CD14-positive monocyte (primary cell): Measurements from ENCODE around the gene IRAK3. TPM values are rescaled to one million over a fixed set of nuclear protein-coding genes. Genes with fewer than 3 reads are reported as not detected.

Source experiments
- DNase-seq, 3 donors: peaks; one replicate each; pipeline ENCODE4 v3.0.0-alpha.2; 2011 to 2022
- H2AFZ ChIP-seq: 2 replicates; pipeline ENCODE4 v1.6.0; 2012; ENCODE audit warnings: mild to moderate bottlenecking, low read depth, low read length, inconsistent platforms; ENCODE audit not compliant: insufficient read depth, poor library complexity, severe bottlenecking
- H3K27ac ChIP-seq, 2 donors: 1 replicate in 1 of 2; 2 replicates in 1 of 2; pipeline ENCODE4 v1.5.1; 2012 to 2013; ENCODE audit warnings: low read length in 2 of 2, control low read depth in 1 of 2, inconsistent platforms in 1 of 2, low read depth in 1 of 2, mild to moderate bottlenecking in 1 of 2
- H3K27me3 ChIP-seq, 2 donors: one replicate each; pipeline versions ENCODE4 v1.6.0 to v1.6.1; 2011 to 2013; ENCODE audit warnings: low read length in 2 of 2; ENCODE audit not compliant: control insufficient read depth in 2 of 2, insufficient read depth in 2 of 2
- H3K36me3 ChIP-seq, 2 donors: replicated peaks in 1 of 2; 1 replicate in 1 of 2; 2 replicates in 1 of 2; pipeline versions ENCODE4 v1.5.1 to v1.6.1; 2012 to 2013; ENCODE audit warnings: low read length in 2 of 2, control low read depth in 1 of 2, inconsistent platforms in 1 of 2, mild to moderate bottlenecking in 1 of 2; ENCODE audit not compliant: insufficient read depth in 2 of 2, control insufficient read depth in 1 of 2
- H3K4me1 ChIP-seq, 2 donors: 1 replicate in 1 of 2; 2 replicates in 1 of 2; pipeline versions ENCODE4 v1.5.1 to v1.6.1; 2012 to 2013; ENCODE audit warnings: low read length in 2 of 2, control low read depth in 1 of 2, inconsistent platforms in 1 of 2, mild to moderate bottlenecking in 1 of 2, moderate library complexity in 1 of 2; ENCODE audit not compliant: insufficient read depth in 2 of 2, control insufficient read depth in 1 of 2
- H3K4me2 ChIP-seq: replicated peaks from 2 replicates; pipeline ENCODE3; 2012; ENCODE audit warnings: low read length, moderate library complexity, mild to moderate bottlenecking; ENCODE audit not compliant: poor library complexity, severe bottlenecking; ENCODE audit errors: extremely low read depth
- H3K4me3 ChIP-seq, 3 experiments: fragments of 200-600 bp in 1 of 3; sonication (generic) in 1 of 3; replicated peaks in 1 of 3; 1 replicate in 2 of 3; 2 replicates in 1 of 3; pipeline ENCODE4 v1.5.1; 2011 to 2013; ENCODE audit warnings: low read length in 3 of 3, mild to moderate bottlenecking in 3 of 3, control low read depth in 2 of 3, low read depth in 2 of 3, inconsistent platforms in 1 of 3, moderate library complexity in 1 of 3
- H3K79me2 ChIP-seq: 2 replicates; pipeline ENCODE4 v1.6.0; 2012; ENCODE audit warnings: mild to moderate bottlenecking, control low read depth, inconsistent platforms, low read length, moderate library complexity; ENCODE audit not compliant: insufficient read depth
- H3K9ac ChIP-seq: 2 replicates; pipeline ENCODE4 v1.6.0; 2017; ENCODE audit warnings: low read length, mild to moderate bottlenecking; ENCODE audit not compliant: insufficient read depth, poor library complexity, severe bottlenecking
- H3K9me3 ChIP-seq, 2 donors: replicated peaks in 1 of 2; 1 replicate in 1 of 2; 2 replicates in 1 of 2; pipeline versions ENCODE4 v1.5.1 to v1.6.1; 2012 to 2013; ENCODE audit warnings: low read length in 2 of 2, control low read depth in 1 of 2; ENCODE audit not compliant: control insufficient read depth in 1 of 2, insufficient read depth in 1 of 2
- H4K20me1 ChIP-seq: 2 replicates; pipeline ENCODE4 v1.6.0; 2012; ENCODE audit warnings: mild to moderate bottlenecking, low read length, control low read depth, moderate library complexity; ENCODE audit not compliant: insufficient read depth
- H3K27ac Mint-ChIP-seq, 7 donors: one replicate each; pipeline ENCODE4 v1.8.0; 2020; ENCODE audit warnings: mild to moderate bottlenecking in 7 of 7, mixed read lengths in 7 of 7, moderate library complexity in 6 of 7, inconsistent platforms in 2 of 7
- H3K27me3 Mint-ChIP-seq, 3 donors: one replicate each; pipeline ENCODE4 v1.8.0; 2021 to 2022; ENCODE audit warnings: low read depth in 3 of 3, mild to moderate bottlenecking in 3 of 3, mixed read lengths in 3 of 3, moderate library complexity in 3 of 3, inconsistent platforms in 1 of 3
- H3K36me3 Mint-ChIP-seq, 2 donors: one replicate each; pipeline ENCODE4 v1.8.0; 2020; ENCODE audit warnings: mixed read lengths in 2 of 2, inconsistent platforms in 1 of 2, mild to moderate bottlenecking in 1 of 2
- H3K4me1 Mint-ChIP-seq: one replicate; pipeline ENCODE4 v1.8.0; 2020; ENCODE audit warnings: mild to moderate bottlenecking, mixed read lengths
- H3K4me3 Mint-ChIP-seq, 2 donors: one replicate each; pipeline ENCODE4 v1.8.0; 2020; ENCODE audit warnings: mild to moderate bottlenecking in 2 of 2, mixed read lengths in 2 of 2, moderate library complexity in 1 of 2
- H3K9me3 Mint-ChIP-seq, 7 donors: one replicate each; pipeline ENCODE4 v1.8.0; 2020 to 2022; ENCODE audit warnings: mixed read lengths in 7 of 7, mild to moderate bottlenecking in 6 of 7, moderate library complexity in 6 of 7, inconsistent platforms in 2 of 7
- WGBS: methylation state at CpG from one replicate; pipeline ENCODE4 v1.1.5; 2013; ENCODE audit warnings: missing lambda C conversion rate; ENCODE audit not compliant: insufficient coverage; 5-methylcytosine and 5-hydroxymethylcytosine counted together
- intact Hi-C, 2 donors: fragments of 100-400 bp; cut with micrococcal nuclease; formaldehyde crosslinking; loops; one replicate each; pipeline versions ENCODE4 v1.15.0 to v1.15.1; 2023
- polyA plus RNA-seq, 3 donors: library from polyadenylated mRNA; depleted of rRNA in 1 of 3; unstranded in 2 of 3; stranded (reverse) in 1 of 3; fragments of 300-500 nt in 2 of 3; fragments of >200 nt in 1 of 3; fragmentation: Illumina TruSeq in 2 of 3; gene quantifications; 1 replicate in 2 of 3; 2 replicates in 1 of 3; pipeline ENCODE4 v1.2.3, GENCODE V29; 2012 to 2021
- TF ChIP-seq, protein P1 (sequence below): fragments of 200-600 bp; IDR thresholded peaks from one replicate; pipeline ENCODE4 v1.8.0; 2022; ENCODE audit warnings: antibody characterized with exemption, mild to moderate bottlenecking

The IRAK3 gene
- polyA plus RNA-seq, 3 donors, result 56.9 to 59.7 (median 58.0) TPM

- Mint-ChIP-seq H3K4me1 (peaks cover 11% of the 10 kb centered on the region), H3K27ac (no peak overlapping the region), H3K27me3 (peaks cover 0 to 1% (median 0%) of the 10 kb centered on the region in 3 donors), H3K4me3 (no peak overlapping the region), H3K9me3 (peaks cover 2 to 16% (median 8%) of the 10 kb centered on the region in 7 donors), H3K36me3 (peaks cover 0 to 2% of the 10 kb centered on the region in 2 donors)
- TF ChIP-seq, protein P1, sequence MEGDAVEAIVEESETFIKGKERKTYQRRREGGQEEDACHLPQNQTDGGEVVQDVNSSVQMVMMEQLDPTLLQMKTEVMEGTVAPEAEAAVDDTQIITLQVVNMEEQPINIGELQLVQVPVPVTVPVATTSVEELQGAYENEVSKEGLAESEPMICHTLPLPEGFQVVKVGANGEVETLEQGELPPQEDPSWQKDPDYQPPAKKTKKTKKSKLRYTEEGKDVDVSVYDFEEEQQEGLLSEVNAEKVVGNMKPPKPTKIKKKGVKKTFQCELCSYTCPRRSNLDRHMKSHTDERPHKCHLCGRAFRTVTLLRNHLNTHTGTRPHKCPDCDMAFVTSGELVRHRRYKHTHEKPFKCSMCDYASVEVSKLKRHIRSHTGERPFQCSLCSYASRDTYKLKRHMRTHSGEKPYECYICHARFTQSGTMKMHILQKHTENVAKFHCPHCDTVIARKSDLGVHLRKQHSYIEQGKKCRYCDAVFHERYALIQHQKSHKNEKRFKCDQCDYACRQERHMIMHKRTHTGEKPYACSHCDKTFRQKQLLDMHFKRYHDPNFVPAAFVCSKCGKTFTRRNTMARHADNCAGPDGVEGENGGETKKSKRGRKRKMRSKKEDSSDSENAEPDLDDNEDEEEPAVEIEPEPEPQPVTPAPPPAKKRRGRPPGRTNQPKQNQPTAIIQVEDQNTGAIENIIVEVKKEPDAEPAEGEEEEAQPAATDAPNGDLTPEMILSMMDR, result no peak
- H3K9ac ChIP-seq, result no peak overlapping the region
- intact Hi-C loops, result no loop called here
- H4K20me1 ChIP-seq, result no peaks in the 10 kb centered on the region
- H3K27me3 ChIP-seq, result no peaks in the 10 kb centered on the region
- no peaks in the 10 kb centered on the region for H3K4me1 ChIP-seq
- H3K27ac ChIP-seq, result no peak overlapping the region
- H3K4me3 ChIP-seq, result no peak overlapping the region
- H3K36me3 ChIP-seq, result no peaks in the 10 kb centered on the region
- peaks cover 0 to 3% of the 10 kb centered on the region in 2 donors for H3K9me3 ChIP-seq
- no CpG with 5 or more reads among the region's 5 CpGs for WGBS
- no peak overlapping the region for H3K4me2 ChIP-seq
- no peak for DNase-seq
- no peak overlapping the region for H2AFZ ChIP-seq
- no peaks in the 10 kb centered on the region for H3K79me2 ChIP-seq
Measured at GRCh38 chr12:66288121-66288520, 99.1 kb downstream of the IRAK3 start.

- H3K4me3 Mint-ChIP-seq, result no peak overlapping the region
- Histone ChIP-seq H4K20me1 (no peaks in the 10 kb centered on the region), H3K27me3 (no peaks in the 10 kb centered on the region), H3K9me3 (peaks cover 0 to 3% of the 10 kb centered on the region in 2 donors), H3K4me2 (no peak overlapping the region), H3K4me3 (no peak overlapping the region), H3K4me1 (no peaks in the 10 kb centered on the region), H3K79me2 (no peaks in the 10 kb centered on the region), H3K9ac (no peak overlapping the region), H3K36me3 (no peaks in the 10 kb centered on the region), H3K27ac (no peak overlapping the region), H2AFZ (no peak overlapping the region)
- intact Hi-C loops, result no loop called here
- peaks cover 0 to 2% of the 10 kb centered on the region in 2 donors for H3K36me3 Mint-ChIP-seq
- H3K9me3 Mint-ChIP-seq, result peaks cover 5 to 16% (median 9%) of the 10 kb centered on the region in 7 donors
- no peak overlapping the region for H3K27ac Mint-ChIP-seq
- H3K4me1 Mint-ChIP-seq, result peaks cover 8% of the 10 kb centered on the region
- 100% methylated on average over 2 of the region's 2 CpGs for WGBS
- TF ChIP-seq, protein P1, result no peak
- no peak for DNase-seq
- H3K27me3 Mint-ChIP-seq, result peaks cover 0 to 1% (median 0%) of the 10 kb centered on the region in 3 donors
Measured at GRCh38 chr12:66289485-66289884, 100.5 kb downstream of the IRAK3 start.
